ENCODE measurements around the gene MYO7A.

MYO7A gene

GRCh38 chr11:77170107-77170506 lies 42.1 kb downstream of the MYO7A start:
- DNase-seq: no peak

GRCh38 chr11:77171254-77171653 lies 43.2 kb downstream of the MYO7A start:
- DNase-seq: no peak

GRCh38 chr11:77171885-77172665 lies 44.0 kb downstream of the MYO7A start:
- DNase-seq: no peak

- no peak for DNase-seq
Observed at GRCh38 chr11:77172666-77172982, 44.6 kb downstream of the MYO7A start.

GRCh38 chr11:77173494-77173893 lies 45.4 kb downstream of the MYO7A start:
- no peak for DNase-seq

- DNase-seq: peak; percentile 47
Observed at GRCh38 chr11:77174559-77174958, 46.5 kb downstream of the MYO7A start.

GRCh38 chr11:77175021-77175842 lies 47.2 kb downstream of the MYO7A start:
- DNase-seq: no peak

GRCh38 chr11:77175869-77176539 lies 48.0 kb downstream of the MYO7A start:
- no peak for DNase-seq

- no peak for DNase-seq
Observed at GRCh38 chr11:77176996-77177395, 49.0 kb downstream of the MYO7A start.

- DNase-seq: no peak
Observed at GRCh38 chr11:77178150-77178549, 50.1 kb downstream of the MYO7A start.

GRCh38 chr11:77179048-77179447 lies 51.0 kb downstream of the MYO7A start:
- no peak for DNase-seq

GRCh38 chr11:77179681-77180080 lies 51.6 kb downstream of the MYO7A start:
- DNase-seq: no peak

GRCh38 chr11:77180346-77180745 lies 52.3 kb downstream of the MYO7A start:
- DNase-seq: no peak

GRCh38 chr11:77181226-77181625 lies 53.2 kb downstream of the MYO7A start:
- DNase-seq: no peak

- no peak for DNase-seq
Observed at GRCh38 chr11:77181799-77182541, 53.9 kb downstream of the MYO7A start.

GRCh38 chr11:77182542-77183430 lies 54.7 kb downstream of the MYO7A start:
- no peak for DNase-seq

- no peak for DNase-seq
Observed at GRCh38 chr11:77183431-77183984, 55.5 kb downstream of the MYO7A start.

GRCh38 chr11:77184136-77184860 lies 56.3 kb downstream of the MYO7A start:
- no peak for DNase-seq

GRCh38 chr11:77186302-77186701 lies 58.3 kb downstream of the MYO7A start:
- DNase-seq: no peak

- DNase-seq: no peak
Observed at GRCh38 chr11:77187111-77187750, 59.2 kb downstream of the MYO7A start.

Measured in NCI-H69 (cell line).